Small intestine (tissue), 7 donors: Measurements from ENCODE around the gene CLN6. TPM values are rescaled to one million over a fixed set of nuclear protein-coding genes. Genes with fewer than 3 reads are reported as not detected.
"Not testable (repeated sequence)": the region's sequence is repeated elsewhere in the genome, so short reads cannot be mapped to it uniquely, and the experiment has no call there.

Experiments used
- DNase-seq, 2 donors: peaks; one replicate each; pipeline versions ENCODE4 v3.0.0 to v3.0.0-alpha.2; 2013
- FAIRE-seq: peaks from 2 replicates; lab custom pipeline; 2012; peaks lifted over from hg19 to GRCh38; lab: Jason Lieb, UNC
- H3K27ac ChIP-seq, 3 donors: one replicate each; pipeline ENCODE4 v1.5.1; 2013; ENCODE audit warnings: low read length in 2 of 3, mild to moderate bottlenecking in 2 of 3, control low read depth in 1 of 3, inconsistent platforms in 1 of 3, low read depth in 1 of 3, moderate library complexity in 1 of 3
- H3K27me3 ChIP-seq, 3 donors: one replicate each; pipeline ENCODE4 v1.6.1; 2013; ENCODE audit warnings: low read length in 3 of 3, inconsistent platforms in 1 of 3; ENCODE audit not compliant: control insufficient read depth in 3 of 3, insufficient read depth in 3 of 3
- H3K36me3 ChIP-seq, 3 donors: one replicate each; pipeline ENCODE4 v1.6.1; 2013; ENCODE audit warnings: low read length in 3 of 3, inconsistent platforms in 1 of 3, low read depth in 1 of 3, mild to moderate bottlenecking in 1 of 3, moderate library complexity in 1 of 3; ENCODE audit not compliant: control insufficient read depth in 3 of 3, insufficient read depth in 2 of 3
- H3K4me1 ChIP-seq, 3 donors: one replicate each; pipeline ENCODE4 v1.6.1; 2013; ENCODE audit warnings: low read length in 2 of 3, inconsistent platforms in 1 of 3, low read depth in 1 of 3, mild to moderate bottlenecking in 1 of 3, moderate library complexity in 1 of 3; ENCODE audit not compliant: control insufficient read depth in 3 of 3, insufficient read depth in 2 of 3
- H3K4me3 ChIP-seq, 3 donors: one replicate each; pipeline ENCODE4 v1.5.1; 2013; ENCODE audit warnings: low read length in 3 of 3, control low read depth in 1 of 3, inconsistent platforms in 1 of 3, low read depth in 1 of 3, mild to moderate bottlenecking in 1 of 3, moderate library complexity in 1 of 3
- H3K9me3 ChIP-seq, 2 donors: one replicate each; pipeline ENCODE4 v1.6.1; 2013; ENCODE audit warnings: low read depth in 1 of 2, low read length in 1 of 2; ENCODE audit not compliant: control insufficient read depth in 2 of 2, insufficient read depth in 1 of 2
- WGBS, 3 donors: extraction: QIAGEN DNeasy Blood & Tissue Kit; methylation state at CpG; one replicate each; pipeline ENCODE4 v1.1.7; 2013; 5-methylcytosine and 5-hydroxymethylcytosine counted together
- polyA plus RNA-seq, 4 donors: library from polyadenylated mRNA; stranded (reverse) in 3 of 4; unstranded in 1 of 4; fragments of 200-250 nt in 3 of 4; fragments of 120-200 nt in 1 of 4; gene quantifications; one replicate each; pipeline versions ENCODE4 v1.2.1 to v1.2.3, GENCODE V29; 2013
- donor health status: healthy with polysubstance abuse.
- donor health status: control.
- donor health status: control.
- donor health status: Bipolar disorder and iron deficiency.
- donor health status: healthy.

Gene CLN6
- polyA plus RNA-seq, 4 donors: 5.8 to 62.4 (median 25.7) TPM

DNA sequence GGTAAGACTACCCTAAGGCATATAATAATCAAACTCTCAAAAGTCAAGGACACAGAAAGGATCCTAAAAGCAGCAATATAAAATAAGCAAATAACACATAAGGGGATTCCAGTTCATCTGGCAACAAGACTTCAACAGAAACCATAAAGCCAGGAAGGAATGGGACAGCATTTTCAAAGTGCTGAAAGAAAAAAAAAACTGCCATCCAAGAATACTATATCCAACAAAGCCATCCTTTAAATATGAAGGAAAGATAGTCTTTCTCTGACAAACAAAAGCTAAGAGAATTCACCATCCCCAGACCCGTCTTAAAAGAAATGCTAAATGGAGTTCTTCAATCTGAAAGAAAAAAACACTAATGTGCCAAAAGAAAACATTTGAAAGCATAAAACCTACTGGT lies 14.7 kb upstream of the CLN6 start:
- no peak overlapping the region for H3K27ac ChIP-seq
- peaks cover 0 to 25% of the 10 kb centered on the region in 2 donors for H3K9me3 ChIP-seq
- no peak for DNase-seq
- no peak for FAIRE-seq
- peaks cover 0 to 2% (median 0%) of the 10 kb centered on the region in 3 donors for H3K36me3 ChIP-seq
- WGBS, 3 donors: 100% methylated on average over 1 of the region's 1 CpG
- no peak overlapping the region for H3K4me3 ChIP-seq
- no peaks in the 10 kb centered on the region for H3K27me3 ChIP-seq
- no peaks in the 10 kb centered on the region for H3K4me1 ChIP-seq

DNA sequence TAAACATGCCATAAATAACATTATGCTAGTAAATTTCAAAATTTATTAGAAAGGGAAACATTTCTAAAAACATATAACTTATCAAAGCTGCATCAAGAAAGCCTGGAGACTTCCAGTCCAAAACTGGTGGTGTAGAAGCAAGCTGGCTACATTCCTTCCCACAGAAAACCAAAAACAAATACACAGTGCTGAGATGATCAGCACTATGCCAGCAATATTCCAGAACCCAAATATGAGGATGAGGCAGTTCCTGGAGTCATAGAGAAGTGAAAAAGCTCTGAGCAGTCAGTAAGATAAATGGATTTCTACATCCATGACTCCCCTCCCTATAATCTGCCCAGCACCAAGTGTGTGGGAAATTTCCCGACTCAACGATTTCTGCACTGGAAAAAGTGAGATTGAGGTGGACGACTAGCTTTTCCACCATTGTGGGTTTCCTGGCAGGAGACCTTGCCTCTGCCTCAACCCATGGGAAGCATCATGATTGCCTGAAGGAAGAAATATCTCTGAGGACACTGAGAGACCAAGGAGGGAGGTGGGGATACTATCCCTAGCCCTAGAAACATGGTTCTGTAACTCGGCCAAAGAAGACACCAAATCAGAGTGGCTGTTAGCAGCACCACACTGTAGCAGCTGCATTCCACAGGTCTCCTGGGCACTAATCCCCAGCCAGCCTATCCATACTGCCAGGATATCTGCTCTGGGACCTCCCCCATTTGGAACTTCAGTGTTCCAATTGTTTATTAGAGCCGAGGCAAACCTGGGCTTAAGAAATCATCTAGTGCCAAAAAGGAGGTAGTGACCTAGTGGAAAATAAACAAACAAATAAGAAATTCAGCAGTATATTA lies 11.8 kb upstream of the CLN6 start:
- Histone ChIP-seq H3K4me1 (no peaks in the 10 kb centered on the region), H3K4me3 (no peak overlapping the region), H3K27ac (no peak overlapping the region), H3K9me3 (peaks cover 0 to 25% of the 10 kb centered on the region in 2 donors), H3K27me3 (no peaks in the 10 kb centered on the region), H3K36me3 (peaks cover 0 to 2% (median 0%) of the 10 kb centered on the region in 3 donors)
- WGBS, 3 donors: 76 to 88% (median 85%) methylated on average over 5 of the region's 5 CpGs
- FAIRE-seq (no peak), DNase-seq (no peak)

DNA sequence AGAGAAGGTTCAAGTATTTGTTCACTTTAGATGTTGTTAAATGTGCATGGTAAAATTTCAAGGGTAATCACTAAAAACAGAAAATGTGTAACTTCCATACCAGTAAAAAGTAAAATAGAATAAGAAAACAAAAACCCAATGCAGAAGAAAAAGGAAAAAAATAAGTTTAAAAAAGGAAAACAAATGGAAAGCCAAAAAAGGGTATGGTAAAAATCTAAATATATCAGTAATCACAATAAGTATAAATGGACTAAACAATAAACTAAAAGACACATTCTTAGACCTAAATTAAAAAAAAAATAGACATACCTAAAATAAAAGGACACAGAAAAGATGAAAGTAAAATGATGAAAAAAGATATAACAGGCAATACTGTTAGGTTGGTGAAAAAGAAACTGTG lies 9.5 kb upstream of the CLN6 start:
- Histone ChIP-seq H3K9me3 (peaks cover 0 to 14% of the 10 kb centered on the region in 2 donors), H3K27me3 (no peaks in the 10 kb centered on the region), H3K27ac (no peak overlapping the region), H3K4me3 (no peak overlapping the region), H3K4me1 (peaks cover 0 to 5% (median 0%) of the 10 kb centered on the region in 3 donors), H3K36me3 (no peaks in the 10 kb centered on the region)
- no peak for DNase-seq
- peak; percentile 23 for FAIRE-seq

DNA sequence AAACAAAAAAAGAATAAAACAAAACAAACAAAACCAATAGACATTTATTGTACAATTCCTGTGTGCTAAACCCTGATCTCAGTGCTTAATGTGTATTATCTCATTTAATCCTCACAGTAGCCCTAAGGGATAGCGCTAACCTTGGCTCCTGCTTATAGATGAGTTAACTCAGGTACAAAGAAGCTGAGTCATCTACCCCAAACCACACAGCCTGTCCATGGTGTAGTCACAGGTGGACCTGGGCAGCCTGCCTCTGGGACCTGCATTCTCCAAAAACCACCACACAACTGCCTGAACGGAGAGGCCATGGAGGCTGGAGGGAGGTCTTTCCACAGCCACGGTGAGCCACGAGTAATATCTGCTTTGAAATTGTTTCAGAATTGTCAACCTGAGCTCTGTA lies 5.5 kb upstream of the CLN6 start:
- H3K4me3 ChIP-seq: no peak overlapping the region
- 86 to 94% (median 92%) methylated on average over 4 of the region's 4 CpGs for WGBS, 3 donors
- H3K27ac ChIP-seq: no peak overlapping the region
- no peaks in the 10 kb centered on the region for H3K36me3 ChIP-seq
- no peaks in the 10 kb centered on the region for H3K9me3 ChIP-seq
- FAIRE-seq (no peak), DNase-seq (no peak)
- peaks cover 0 to 35% (median 3%) of the 10 kb centered on the region in 3 donors for H3K4me1 ChIP-seq
- H3K27me3 ChIP-seq: no peaks in the 10 kb centered on the region

DNA sequence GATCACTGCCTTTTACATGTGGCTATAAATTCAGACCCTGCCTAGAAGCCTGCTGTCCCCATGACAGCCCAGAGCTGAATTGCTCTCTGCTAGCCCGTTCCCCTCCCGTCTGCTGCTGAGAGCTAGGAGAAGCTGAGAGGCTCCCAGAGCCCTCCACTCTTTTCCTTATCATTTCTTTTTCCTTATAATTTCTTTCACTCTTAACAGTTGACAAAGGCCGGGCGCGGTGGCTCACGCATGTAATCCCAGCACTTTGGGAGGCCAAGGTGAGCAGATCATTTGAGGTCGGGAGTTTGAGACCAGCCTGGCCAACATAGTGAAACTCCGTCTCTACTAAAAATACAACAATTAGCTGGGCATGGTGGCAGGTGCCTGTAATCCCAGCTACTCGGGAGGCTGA lies 5.0 kb upstream of the CLN6 start:
- H3K36me3 ChIP-seq, DNase-seq, H3K4me3 ChIP-seq, H3K9me3 ChIP-seq, H3K27me3 ChIP-seq, FAIRE-seq: not testable (repeated sequence)
- Histone ChIP-seq H3K4me1 (peaks cover 0 to 37% (median 3%) of the 10 kb centered on the region in 3 donors), H3K27ac (peak overlapping the region in 1 of 3 donors; percentile 50)
- 88 to 92% (median 91%) methylated on average over 9 of the region's 9 CpGs for WGBS, 3 donors

DNA sequence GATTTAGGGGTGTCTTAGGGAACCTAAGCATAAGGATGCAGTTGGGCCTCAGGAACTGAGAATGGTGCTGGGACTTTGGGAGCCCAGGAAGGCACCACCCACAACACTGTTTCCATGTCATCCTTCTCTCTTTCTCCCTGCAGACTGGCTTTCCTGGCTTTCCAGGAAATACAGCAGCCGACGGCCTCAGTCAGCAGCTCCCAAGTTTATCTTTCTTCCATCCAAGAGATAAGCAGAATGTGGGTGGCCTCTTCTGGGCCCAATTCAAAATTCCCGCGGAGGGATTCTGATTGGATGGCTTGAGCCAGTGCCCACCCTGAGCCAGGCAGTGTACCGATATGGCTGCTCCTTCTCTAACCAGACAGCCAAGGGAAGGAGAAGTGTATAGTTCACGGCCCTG lies 4.5 kb upstream of the CLN6 start:
- FAIRE-seq (no peak), DNase-seq (peak in 1 of 2 donors; percentile 55)
- WGBS, 3 donors: 42 to 59% (median 56%) methylated on average over 6 of the region's 6 CpGs
- Histone ChIP-seq H3K4me3 (no peak overlapping the region), H3K9me3 (no peaks in the 10 kb centered on the region), H3K36me3 (no peaks in the 10 kb centered on the region), H3K27ac (peak overlapping the region in 1 of 3 donors; percentile 50), H3K27me3 (no peaks in the 10 kb centered on the region), H3K4me1 (peaks cover 0 to 37% (median 3%) of the 10 kb centered on the region in 3 donors)

DNA sequence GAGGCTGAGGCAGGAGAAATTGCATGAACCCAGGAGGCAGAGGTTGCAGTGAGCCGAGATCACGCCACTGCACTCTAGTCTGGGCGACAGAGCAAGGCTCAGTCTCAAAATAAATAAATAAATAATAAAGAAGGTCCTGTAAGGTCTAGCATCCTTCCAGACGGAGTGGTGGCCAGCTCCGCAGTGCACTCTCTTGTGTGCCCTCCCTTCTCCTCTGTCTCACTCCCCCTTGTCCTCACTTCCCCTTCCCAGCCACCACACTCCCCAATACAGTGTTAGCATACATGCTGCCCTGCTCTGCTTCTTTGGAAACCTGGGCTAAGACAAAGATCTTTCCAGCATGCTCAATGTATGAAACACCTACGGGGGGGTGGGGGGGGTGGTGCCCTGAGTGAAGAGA lies 3.4 kb upstream of the CLN6 start:
- DNase-seq (no peak), FAIRE-seq (no peak)
- Histone ChIP-seq H3K27me3 (no peaks in the 10 kb centered on the region), H3K4me1 (peaks cover 0 to 44% (median 8%) of the 10 kb centered on the region in 3 donors), H3K36me3 (peaks cover 0 to 2% (median 0%) of the 10 kb centered on the region in 3 donors), H3K4me3 (no peak overlapping the region), H3K27ac (peak overlapping the region in 1 of 3 donors; percentile 40), H3K9me3 (no peaks in the 10 kb centered on the region)
- 82 to 93% (median 84%) methylated on average over 6 of the region's 6 CpGs for WGBS, 3 donors

DNA sequence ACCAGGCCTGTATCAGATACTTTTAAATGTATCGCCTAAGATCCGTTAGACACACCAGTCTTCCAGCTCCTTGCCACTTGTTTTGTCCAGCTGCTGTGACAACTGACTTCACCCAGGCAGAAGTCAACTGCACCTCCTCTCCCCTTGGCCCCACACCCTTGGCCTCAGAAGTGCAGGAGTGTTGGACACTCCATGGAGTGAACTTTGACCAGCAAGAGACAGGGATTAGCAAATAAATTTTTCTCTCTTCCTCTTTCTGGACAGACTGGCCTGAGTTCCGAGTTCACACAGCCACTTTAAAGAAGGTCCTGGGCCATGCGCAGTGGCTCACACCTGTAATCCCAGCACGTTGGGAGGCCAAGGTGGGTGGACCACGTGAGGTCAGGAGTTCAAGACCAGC lies 2.9 kb upstream of the CLN6 start:
- no peaks in the 10 kb centered on the region for H3K9me3 ChIP-seq
- H3K4me3 ChIP-seq: no peak overlapping the region
- H3K36me3 ChIP-seq: peaks cover 0 to 3% (median 0%) of the 10 kb centered on the region in 3 donors
- peaks cover 0 to 45% (median 12%) of the 10 kb centered on the region in 3 donors for H3K4me1 ChIP-seq
- H3K27me3 ChIP-seq: no peaks in the 10 kb centered on the region
- DNase-seq (peak; percentile 72 to 76), FAIRE-seq (no peak)
- 63 to 81% (median 78%) methylated on average over 6 of the region's 6 CpGs for WGBS, 3 donors
- peak overlapping the region in 1 of 3 donors; percentile 40 for H3K27ac ChIP-seq
